CD14-positive monocyte (primary cell): Measurements from ENCODE around the gene STMN3. TPM values are rescaled to one million over a fixed set of nuclear protein-coding genes. Genes with fewer than 3 reads are reported as not detected.
A peak's percentile ranks its signal among the peaks of the same experiment; 100 is the strongest.

Source experiments
- DNase-seq, 3 donors: peaks; one replicate each; pipeline ENCODE4 v3.0.0-alpha.2; 2011 to 2022
- H2AFZ ChIP-seq: 2 replicates; pipeline ENCODE4 v1.6.0; 2012; ENCODE audit warnings: mild to moderate bottlenecking, low read depth, low read length, inconsistent platforms; ENCODE audit not compliant: insufficient read depth, poor library complexity, severe bottlenecking
- H3K27ac ChIP-seq, 2 donors: 1 replicate in 1 of 2; 2 replicates in 1 of 2; pipeline ENCODE4 v1.5.1; 2012 to 2013; ENCODE audit warnings: low read length in 2 of 2, control low read depth in 1 of 2, inconsistent platforms in 1 of 2, low read depth in 1 of 2, mild to moderate bottlenecking in 1 of 2
- H3K27me3 ChIP-seq, 2 donors: one replicate each; pipeline versions ENCODE4 v1.6.0 to v1.6.1; 2011 to 2013; ENCODE audit warnings: low read length in 2 of 2; ENCODE audit not compliant: control insufficient read depth in 2 of 2, insufficient read depth in 2 of 2
- H3K36me3 ChIP-seq, 2 donors: replicated peaks in 1 of 2; 1 replicate in 1 of 2; 2 replicates in 1 of 2; pipeline versions ENCODE4 v1.5.1 to v1.6.1; 2012 to 2013; ENCODE audit warnings: low read length in 2 of 2, control low read depth in 1 of 2, inconsistent platforms in 1 of 2, mild to moderate bottlenecking in 1 of 2; ENCODE audit not compliant: insufficient read depth in 2 of 2, control insufficient read depth in 1 of 2
- H3K4me1 ChIP-seq, 2 donors: 1 replicate in 1 of 2; 2 replicates in 1 of 2; pipeline versions ENCODE4 v1.5.1 to v1.6.1; 2012 to 2013; ENCODE audit warnings: low read length in 2 of 2, control low read depth in 1 of 2, inconsistent platforms in 1 of 2, mild to moderate bottlenecking in 1 of 2, moderate library complexity in 1 of 2; ENCODE audit not compliant: insufficient read depth in 2 of 2, control insufficient read depth in 1 of 2
- H3K4me2 ChIP-seq: replicated peaks from 2 replicates; pipeline ENCODE3; 2012; ENCODE audit warnings: low read length, moderate library complexity, mild to moderate bottlenecking; ENCODE audit not compliant: poor library complexity, severe bottlenecking; ENCODE audit errors: extremely low read depth
- H3K4me3 ChIP-seq, 3 experiments: fragments of 200-600 bp in 1 of 3; sonication (generic) in 1 of 3; replicated peaks in 1 of 3; 1 replicate in 2 of 3; 2 replicates in 1 of 3; pipeline ENCODE4 v1.5.1; 2011 to 2013; ENCODE audit warnings: low read length in 3 of 3, mild to moderate bottlenecking in 3 of 3, control low read depth in 2 of 3, low read depth in 2 of 3, inconsistent platforms in 1 of 3, moderate library complexity in 1 of 3
- H3K79me2 ChIP-seq: 2 replicates; pipeline ENCODE4 v1.6.0; 2012; ENCODE audit warnings: mild to moderate bottlenecking, control low read depth, inconsistent platforms, low read length, moderate library complexity; ENCODE audit not compliant: insufficient read depth
- H3K9ac ChIP-seq: 2 replicates; pipeline ENCODE4 v1.6.0; 2017; ENCODE audit warnings: low read length, mild to moderate bottlenecking; ENCODE audit not compliant: insufficient read depth, poor library complexity, severe bottlenecking
- H3K9me3 ChIP-seq, 2 donors: replicated peaks in 1 of 2; 1 replicate in 1 of 2; 2 replicates in 1 of 2; pipeline versions ENCODE4 v1.5.1 to v1.6.1; 2012 to 2013; ENCODE audit warnings: low read length in 2 of 2, control low read depth in 1 of 2; ENCODE audit not compliant: control insufficient read depth in 1 of 2, insufficient read depth in 1 of 2
- H4K20me1 ChIP-seq: 2 replicates; pipeline ENCODE4 v1.6.0; 2012; ENCODE audit warnings: mild to moderate bottlenecking, low read length, control low read depth, moderate library complexity; ENCODE audit not compliant: insufficient read depth
- H3K27ac Mint-ChIP-seq, 7 donors: one replicate each; pipeline ENCODE4 v1.8.0; 2020; ENCODE audit warnings: mild to moderate bottlenecking in 7 of 7, mixed read lengths in 7 of 7, moderate library complexity in 6 of 7, inconsistent platforms in 2 of 7
- H3K27me3 Mint-ChIP-seq, 3 donors: one replicate each; pipeline ENCODE4 v1.8.0; 2021 to 2022; ENCODE audit warnings: low read depth in 3 of 3, mild to moderate bottlenecking in 3 of 3, mixed read lengths in 3 of 3, moderate library complexity in 3 of 3, inconsistent platforms in 1 of 3
- H3K36me3 Mint-ChIP-seq, 2 donors: one replicate each; pipeline ENCODE4 v1.8.0; 2020; ENCODE audit warnings: mixed read lengths in 2 of 2, inconsistent platforms in 1 of 2, mild to moderate bottlenecking in 1 of 2
- H3K4me1 Mint-ChIP-seq: one replicate; pipeline ENCODE4 v1.8.0; 2020; ENCODE audit warnings: mild to moderate bottlenecking, mixed read lengths
- H3K4me3 Mint-ChIP-seq, 2 donors: one replicate each; pipeline ENCODE4 v1.8.0; 2020; ENCODE audit warnings: mild to moderate bottlenecking in 2 of 2, mixed read lengths in 2 of 2, moderate library complexity in 1 of 2
- H3K9me3 Mint-ChIP-seq, 7 donors: one replicate each; pipeline ENCODE4 v1.8.0; 2020 to 2022; ENCODE audit warnings: mixed read lengths in 7 of 7, mild to moderate bottlenecking in 6 of 7, moderate library complexity in 6 of 7, inconsistent platforms in 2 of 7
- WGBS: methylation state at CpG from one replicate; pipeline ENCODE4 v1.1.5; 2013; ENCODE audit warnings: missing lambda C conversion rate; ENCODE audit not compliant: insufficient coverage; 5-methylcytosine and 5-hydroxymethylcytosine counted together
- intact Hi-C, 2 donors: fragments of 100-400 bp; cut with micrococcal nuclease; formaldehyde crosslinking; loops; one replicate each; pipeline versions ENCODE4 v1.15.0 to v1.15.1; 2023
- polyA plus RNA-seq, 3 donors: library from polyadenylated mRNA; depleted of rRNA in 1 of 3; unstranded in 2 of 3; stranded (reverse) in 1 of 3; fragments of 300-500 nt in 2 of 3; fragments of >200 nt in 1 of 3; fragmentation: Illumina TruSeq in 2 of 3; gene quantifications; 1 replicate in 2 of 3; 2 replicates in 1 of 3; pipeline ENCODE4 v1.2.3, GENCODE V29; 2012 to 2021
- TF ChIP-seq, protein P1 (sequence below): fragments of 200-600 bp; IDR thresholded peaks from one replicate; pipeline ENCODE4 v1.8.0; 2022; ENCODE audit warnings: antibody characterized with exemption, mild to moderate bottlenecking

Gene STMN3
- polyA plus RNA-seq, 3 donors = 0.10 to 8.1 (median 0.15) TPM

DNA sequence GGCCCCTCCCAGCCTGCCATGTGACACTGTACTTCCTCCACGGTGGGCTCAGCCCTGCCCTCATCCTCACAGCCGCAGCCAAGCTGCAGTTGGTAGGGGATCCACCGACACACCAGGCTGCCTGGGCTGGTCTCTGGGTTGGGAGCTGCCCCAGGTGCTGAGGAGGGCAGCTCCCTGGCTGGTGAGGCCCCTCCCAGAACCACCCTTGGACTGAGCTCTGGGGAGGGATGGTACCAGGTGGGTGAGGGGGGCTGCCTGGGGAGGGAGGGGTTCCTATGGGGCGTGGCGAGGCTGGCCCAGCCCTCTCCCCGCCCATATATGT is 43.0 kb upstream of the STMN3 start:
- Histone ChIP-seq H3K79me2 (no peaks in the 10 kb centered on the region), H3K36me3 (peaks cover 0 to 9% of the 10 kb centered on the region in 2 donors), H3K27ac (no peak overlapping the region), H3K4me1 (peaks cover 16% of the 10 kb centered on the region in 2 donors), H4K20me1 (peaks cover 43% of the 10 kb centered on the region), H2AFZ (no peak overlapping the region), H3K27me3 (peaks cover 0 to 12% of the 10 kb centered on the region in 2 donors), H3K9ac (no peak overlapping the region), H3K4me2 (peak overlapping the region; percentile 22), H3K4me3 (no peak overlapping the region), H3K9me3 (no peaks in the 10 kb centered on the region)
- H3K4me1 Mint-ChIP-seq = peaks cover 16% of the 10 kb centered on the region
- peaks cover 9 to 17% of the 10 kb centered on the region in 2 donors for H3K36me3 Mint-ChIP-seq
- peaks cover 2 to 21% (median 3%) of the 10 kb centered on the region in 3 donors for H3K27me3 Mint-ChIP-seq
- no peaks in the 10 kb centered on the region for H3K9me3 Mint-ChIP-seq
- no peak overlapping the region for H3K27ac Mint-ChIP-seq
- no peak for DNase-seq
- H3K4me3 Mint-ChIP-seq = no peak overlapping the region
- intact Hi-C loops = no loop called here
- 2% methylated on average over 4 of the region's 6 CpGs for WGBS
- TF ChIP-seq, protein P1, sequence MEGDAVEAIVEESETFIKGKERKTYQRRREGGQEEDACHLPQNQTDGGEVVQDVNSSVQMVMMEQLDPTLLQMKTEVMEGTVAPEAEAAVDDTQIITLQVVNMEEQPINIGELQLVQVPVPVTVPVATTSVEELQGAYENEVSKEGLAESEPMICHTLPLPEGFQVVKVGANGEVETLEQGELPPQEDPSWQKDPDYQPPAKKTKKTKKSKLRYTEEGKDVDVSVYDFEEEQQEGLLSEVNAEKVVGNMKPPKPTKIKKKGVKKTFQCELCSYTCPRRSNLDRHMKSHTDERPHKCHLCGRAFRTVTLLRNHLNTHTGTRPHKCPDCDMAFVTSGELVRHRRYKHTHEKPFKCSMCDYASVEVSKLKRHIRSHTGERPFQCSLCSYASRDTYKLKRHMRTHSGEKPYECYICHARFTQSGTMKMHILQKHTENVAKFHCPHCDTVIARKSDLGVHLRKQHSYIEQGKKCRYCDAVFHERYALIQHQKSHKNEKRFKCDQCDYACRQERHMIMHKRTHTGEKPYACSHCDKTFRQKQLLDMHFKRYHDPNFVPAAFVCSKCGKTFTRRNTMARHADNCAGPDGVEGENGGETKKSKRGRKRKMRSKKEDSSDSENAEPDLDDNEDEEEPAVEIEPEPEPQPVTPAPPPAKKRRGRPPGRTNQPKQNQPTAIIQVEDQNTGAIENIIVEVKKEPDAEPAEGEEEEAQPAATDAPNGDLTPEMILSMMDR = no peak

DNA sequence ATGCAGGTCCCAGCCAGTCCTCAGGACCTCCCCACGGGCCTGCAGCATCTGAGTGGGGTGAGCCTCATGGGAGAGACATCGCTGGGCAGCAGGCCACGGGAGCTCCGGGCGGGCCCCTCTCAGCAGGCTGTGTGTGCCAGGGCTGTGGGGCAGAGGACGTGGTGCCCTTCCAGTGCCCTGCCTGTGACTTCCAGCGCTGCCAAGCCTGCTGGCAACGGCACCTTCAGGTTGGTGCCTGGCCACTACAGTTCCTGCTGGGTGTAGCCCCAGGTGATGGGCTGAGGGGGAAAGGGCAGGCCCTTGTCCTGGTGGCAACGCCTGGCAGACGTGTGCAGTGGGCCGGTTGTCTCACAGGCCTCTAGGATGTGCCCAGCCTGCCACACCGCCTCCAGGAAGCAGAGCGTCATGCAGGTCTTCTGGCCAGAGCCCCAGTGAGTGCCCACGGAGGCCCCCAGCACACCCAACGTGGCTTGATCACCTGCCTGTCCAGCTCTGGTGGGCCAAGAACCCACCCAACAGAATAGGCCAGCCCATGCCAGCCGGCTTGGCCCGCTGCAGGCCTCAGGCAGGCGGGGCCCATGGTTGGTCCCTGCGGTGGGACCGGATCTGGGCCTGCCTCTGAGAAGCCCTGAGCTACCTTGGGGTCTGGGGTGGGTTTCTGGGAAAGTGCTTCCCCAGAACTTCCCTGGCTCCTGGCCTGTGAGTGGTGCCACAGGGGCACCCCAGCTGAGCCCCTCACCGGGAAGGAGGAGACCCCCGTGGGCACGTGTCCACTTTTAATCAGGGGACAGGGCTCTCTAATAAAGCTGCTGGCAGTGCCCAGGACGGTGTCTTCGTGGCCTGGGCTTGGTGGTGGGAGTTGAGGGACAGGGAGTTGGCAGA is 42.4 kb upstream of the STMN3 start:
- Histone ChIP-seq H3K27me3 (peaks cover 0 to 12% of the 10 kb centered on the region in 2 donors), H3K9ac (no peak overlapping the region), H3K4me2 (no peak overlapping the region), H3K36me3 (peaks cover 0 to 9% of the 10 kb centered on the region in 2 donors), H2AFZ (no peak overlapping the region), H3K9me3 (no peaks in the 10 kb centered on the region), H3K79me2 (no peaks in the 10 kb centered on the region), H3K4me3 (no peak overlapping the region), H3K27ac (no peak overlapping the region), H4K20me1 (peaks cover 38% of the 10 kb centered on the region), H3K4me1 (peaks cover 16% of the 10 kb centered on the region in 2 donors)
- H3K9me3 Mint-ChIP-seq = no peaks in the 10 kb centered on the region
- peaks cover 16% of the 10 kb centered on the region for H3K4me1 Mint-ChIP-seq
- H3K27ac Mint-ChIP-seq = no peak overlapping the region
- 81% methylated on average over 20 of the region's 25 CpGs for WGBS
- peaks cover 2 to 21% (median 3%) of the 10 kb centered on the region in 3 donors for H3K27me3 Mint-ChIP-seq
- H3K4me3 Mint-ChIP-seq = no peak overlapping the region
- intact Hi-C loops = no loop called here
- DNase-seq = no peak
- TF ChIP-seq, protein P1 = no peak
- H3K36me3 Mint-ChIP-seq = peaks cover 10 to 17% of the 10 kb centered on the region in 2 donors
